ENCODE data around the gene UPF3A.
"Not testable (repeated sequence)": the region's sequence is repeated elsewhere in the genome, so short reads cannot be mapped to it uniquely, and the experiment has no call there.

Gene UPF3A

DNA sequence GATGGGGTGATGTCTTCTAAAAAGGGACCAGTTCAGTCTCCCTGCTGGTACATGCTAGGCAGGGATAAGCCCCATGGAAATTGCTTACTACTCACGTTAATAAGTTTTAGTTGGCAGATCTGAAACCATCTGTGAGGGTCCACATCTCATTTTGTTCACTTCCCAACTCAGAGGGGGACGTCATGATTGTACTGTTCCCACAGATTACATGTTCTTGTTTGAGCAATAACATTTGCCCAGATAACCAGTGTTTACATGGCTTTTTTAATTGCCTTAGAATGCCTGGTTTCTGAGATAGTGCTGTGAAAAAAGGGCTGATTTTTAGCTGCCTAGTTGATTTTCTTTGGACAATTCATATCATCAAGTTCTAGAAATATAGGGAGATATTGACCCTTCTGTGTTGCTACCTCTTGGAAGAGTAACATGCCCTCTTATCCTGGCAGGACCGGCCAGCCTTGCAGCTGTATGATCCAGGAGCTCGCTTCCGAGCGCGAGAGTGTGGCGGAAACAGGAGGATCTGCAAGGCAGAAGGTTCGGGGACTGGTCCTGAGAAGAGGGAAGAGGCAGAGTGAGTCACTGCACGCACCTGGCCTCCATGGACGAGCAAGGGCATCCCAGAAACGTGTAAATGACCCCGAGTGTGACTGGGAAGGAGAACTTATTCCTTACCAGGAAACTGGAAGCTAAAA lies 23.1 kb downstream of the UPF3A start:
- no peak for DNase-seq (ENCODE audit: low spot score)

DNA sequence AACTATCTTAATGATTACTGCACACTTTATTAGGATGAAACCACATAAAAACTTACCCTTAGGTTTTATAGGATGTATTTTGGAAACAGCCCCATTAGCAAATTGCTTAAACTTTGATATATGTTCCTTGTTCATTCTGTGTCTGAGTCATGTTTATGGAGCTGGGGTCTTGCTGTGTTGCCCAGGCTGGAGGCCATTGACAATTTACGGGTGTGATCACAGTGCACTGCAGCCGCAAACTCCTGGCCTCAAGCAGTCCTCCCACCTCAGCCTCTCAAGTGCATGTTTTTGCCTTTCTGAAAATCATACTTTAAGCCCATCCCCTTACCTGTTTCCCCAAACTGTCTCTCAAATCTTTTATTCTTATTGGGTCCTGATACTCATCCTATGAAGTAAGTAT lies 27.7 kb downstream of the UPF3A start:
- DNase-seq (ENCODE audit: low spot score) = no peak

DNA sequence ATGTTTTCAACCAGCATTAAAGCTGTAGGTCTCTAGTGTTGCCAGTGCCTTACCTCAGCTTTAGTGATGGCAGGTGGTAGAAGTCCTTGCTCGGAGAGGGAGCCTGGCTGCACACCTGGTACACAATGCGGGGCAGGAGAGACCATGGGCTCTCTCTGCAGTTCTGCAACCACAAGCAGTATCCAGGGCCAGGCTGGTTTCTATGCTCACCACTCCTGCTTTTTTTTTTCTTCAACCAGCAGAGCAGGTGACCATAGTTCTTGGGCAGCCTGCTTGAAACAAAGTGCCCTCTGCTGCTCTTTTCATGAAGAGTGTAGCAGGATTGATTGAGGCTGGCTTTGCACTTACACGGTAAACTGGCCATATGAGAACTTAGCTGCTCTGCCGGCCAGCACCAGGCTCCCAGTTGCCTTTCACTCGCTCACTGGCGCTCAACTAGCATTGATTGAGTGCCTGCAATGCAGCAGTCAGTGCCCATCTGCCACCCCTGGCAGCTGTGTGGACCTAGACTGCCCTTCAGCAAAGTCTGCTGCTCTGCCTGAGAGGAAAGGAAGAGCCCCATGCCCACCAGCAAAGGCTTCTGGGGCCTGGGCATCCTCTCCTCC lies 28.5 kb downstream of the UPF3A start:
- no peak for DNase-seq (ENCODE audit: low spot score)

DNA sequence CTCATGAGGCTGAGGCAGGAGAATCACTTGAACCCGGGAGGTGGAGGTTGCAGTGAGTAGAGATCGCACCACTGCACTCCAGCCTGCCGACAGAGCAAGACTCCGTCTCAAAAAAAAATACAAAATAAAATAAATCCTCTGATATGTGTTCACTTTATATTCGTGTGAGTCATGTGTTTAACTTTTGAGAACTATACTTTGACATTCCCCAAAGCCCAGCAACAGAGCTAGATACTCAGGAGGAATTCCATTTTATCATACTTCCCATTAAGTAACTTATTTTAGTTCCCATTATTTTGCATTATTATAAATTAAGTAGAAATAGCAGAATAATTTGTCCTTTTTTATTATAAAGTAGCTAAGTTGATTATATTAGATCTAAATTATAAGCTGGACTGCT lies 29.6 kb downstream of the UPF3A start:
- no peak for DNase-seq (ENCODE audit: low spot score)

DNA sequence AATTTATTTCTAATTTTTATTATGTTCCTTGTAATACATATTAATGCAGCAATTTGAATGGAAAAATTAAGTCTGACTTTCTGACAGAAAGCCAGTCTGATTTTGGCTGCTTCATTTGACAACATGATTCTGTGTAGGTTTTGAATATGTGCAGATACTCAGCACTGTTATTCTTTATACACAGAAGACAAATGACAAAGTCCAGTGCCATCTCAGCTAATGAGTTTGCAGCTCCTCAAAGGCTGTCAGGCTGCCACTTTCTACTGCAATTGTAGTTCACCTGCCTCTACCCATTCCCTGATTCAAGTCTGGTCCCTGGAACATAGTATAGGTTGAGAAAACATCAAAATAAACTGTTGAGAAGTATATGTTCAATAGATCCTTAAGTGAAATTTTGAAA lies 30.0 kb downstream of the UPF3A start:
- DNase-seq (ENCODE audit: low spot score) = no peak

DNA sequence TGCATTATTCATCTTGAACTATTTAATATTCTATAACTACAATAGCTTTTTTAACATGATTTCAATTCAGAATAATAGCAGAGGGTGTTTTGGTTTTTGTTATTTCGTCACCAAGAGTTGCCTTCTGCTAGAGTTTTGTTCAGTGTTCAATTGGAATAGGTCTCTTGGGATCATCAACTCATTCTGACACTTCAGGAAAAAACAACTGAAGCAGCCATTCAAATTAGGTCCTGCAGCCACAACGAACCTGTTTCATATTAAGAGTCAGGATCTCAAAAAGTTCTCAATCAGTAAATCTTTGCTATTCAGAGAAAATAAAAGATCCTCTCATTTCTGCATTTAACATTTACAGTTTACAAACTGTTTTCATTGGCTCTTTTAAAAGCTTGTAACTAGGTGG lies 30.5 kb downstream of the UPF3A start:
- no peak for DNase-seq (ENCODE audit: low spot score)

DNA sequence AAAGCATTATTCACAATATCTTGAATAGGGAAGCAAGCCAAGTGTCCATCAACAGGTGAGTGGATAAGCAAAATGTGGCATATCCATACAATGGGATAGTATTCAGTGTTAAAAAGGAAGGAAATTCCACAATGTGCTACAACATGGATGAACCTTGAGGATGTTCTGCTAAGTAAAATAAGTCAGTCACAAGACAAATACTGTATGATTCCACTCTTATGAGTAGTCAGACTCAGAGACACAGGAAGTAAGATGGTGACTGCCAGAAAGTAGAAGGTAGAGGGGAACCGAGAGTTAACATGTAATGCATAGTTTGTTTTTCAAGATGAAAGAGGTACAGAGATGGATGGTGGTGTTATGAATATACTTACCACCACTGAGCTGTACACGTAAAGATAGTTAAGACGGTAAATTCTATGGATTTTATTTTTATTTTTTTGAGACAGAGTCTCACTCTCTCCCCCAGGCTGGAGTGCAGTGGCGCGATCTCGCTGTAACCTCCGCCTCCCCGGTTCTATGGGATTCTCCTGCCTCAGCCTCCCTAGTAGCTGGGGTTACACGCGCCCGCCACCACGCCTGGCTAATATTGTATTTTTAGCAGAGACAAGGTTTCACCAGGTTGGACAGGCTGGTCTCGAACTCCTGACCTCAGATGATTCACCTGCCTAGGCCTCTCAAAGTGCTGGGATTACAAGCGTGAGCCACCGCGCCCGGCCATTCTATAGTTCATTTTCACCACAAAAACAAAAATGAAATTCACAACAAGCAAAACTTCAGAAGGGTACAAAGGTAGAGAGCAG lies 31.9 kb downstream of the UPF3A start:
- DNase-seq (ENCODE audit: low spot score) = no peak

DNA sequence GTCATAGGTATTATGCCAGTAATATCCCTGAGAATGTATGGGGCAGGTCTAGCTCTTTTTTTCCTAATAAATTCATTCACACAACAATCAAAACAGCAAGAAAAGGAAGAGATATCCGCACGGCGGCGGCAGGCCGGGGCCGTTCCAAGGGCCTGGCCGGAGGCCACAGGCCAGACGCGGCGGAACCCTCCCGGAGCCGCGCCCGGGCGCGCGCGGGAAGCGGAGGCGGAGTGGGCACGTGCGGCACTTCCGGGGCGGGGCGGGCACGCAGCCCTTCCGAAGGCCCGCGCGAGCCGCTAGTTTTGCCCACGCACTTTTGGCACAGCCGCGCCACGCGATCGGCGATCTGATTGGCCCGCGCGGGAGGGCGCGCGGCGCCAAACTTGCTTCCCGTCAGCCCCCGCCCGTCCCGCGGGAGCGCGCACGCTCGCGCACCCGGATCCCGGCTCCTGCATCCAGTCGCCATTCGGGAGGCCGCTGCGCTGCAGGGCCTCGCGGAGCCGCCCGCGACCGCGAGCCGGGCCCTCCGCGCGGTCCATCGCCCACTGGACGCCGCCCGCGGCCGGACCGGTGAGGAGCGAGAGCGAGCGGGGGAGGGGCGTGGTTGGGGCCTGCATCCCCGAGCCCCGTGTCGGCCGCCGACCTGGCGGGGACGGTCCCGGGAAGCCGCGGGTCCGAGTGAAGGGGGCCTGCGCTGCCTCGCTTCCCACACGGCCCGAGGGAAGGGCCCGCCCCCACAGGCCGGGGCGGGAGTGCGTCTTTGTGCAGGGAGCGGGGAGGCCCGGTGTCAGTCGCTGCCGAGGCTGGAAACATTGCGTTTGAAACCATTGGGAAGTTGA lies 32.9 kb downstream of the UPF3A start, which contains the start of gene CHAMP1:
CHAMP1 (plus strand) TSS at position 430 of the 839 bp plus-strand sequence. CDS start 9,340 bp downstream, outside the sequence.
- DNase-seq (ENCODE audit: low spot score) = peak; percentile 94

DNA sequence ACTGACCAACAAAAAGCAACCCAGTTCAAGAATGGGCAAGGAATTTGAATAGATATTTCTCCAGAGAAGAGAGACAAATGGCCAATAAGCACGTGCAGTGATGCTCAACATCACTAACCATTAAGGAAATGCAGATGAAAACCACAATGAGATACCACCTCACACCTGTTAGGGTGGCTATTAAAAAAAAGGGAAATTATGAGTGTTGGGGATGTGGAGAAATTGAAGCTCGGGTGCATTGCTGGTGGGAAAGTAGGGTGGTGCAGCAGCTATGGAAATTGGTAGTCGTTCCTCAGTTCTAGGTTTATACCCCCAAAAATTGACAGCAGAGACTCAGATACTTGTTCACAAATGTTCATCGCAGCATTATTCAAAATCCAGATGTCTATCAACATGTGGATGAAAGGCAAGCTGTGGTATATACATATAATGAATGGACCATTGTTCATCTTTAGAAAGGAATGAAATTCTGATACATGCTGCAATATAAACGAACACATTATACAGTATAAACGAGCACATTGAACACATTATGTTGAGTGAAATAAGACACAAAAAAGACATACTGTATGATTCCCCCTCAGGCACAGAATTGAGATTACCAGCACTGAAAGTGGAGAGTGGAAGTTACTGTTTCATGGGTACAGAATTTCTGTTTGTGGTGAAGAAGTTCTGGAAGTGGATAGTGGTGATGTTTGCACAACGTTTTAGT lies 33.8 kb downstream of the UPF3A start:
- DNase-seq (ENCODE audit: low spot score) = no peak

DNA sequence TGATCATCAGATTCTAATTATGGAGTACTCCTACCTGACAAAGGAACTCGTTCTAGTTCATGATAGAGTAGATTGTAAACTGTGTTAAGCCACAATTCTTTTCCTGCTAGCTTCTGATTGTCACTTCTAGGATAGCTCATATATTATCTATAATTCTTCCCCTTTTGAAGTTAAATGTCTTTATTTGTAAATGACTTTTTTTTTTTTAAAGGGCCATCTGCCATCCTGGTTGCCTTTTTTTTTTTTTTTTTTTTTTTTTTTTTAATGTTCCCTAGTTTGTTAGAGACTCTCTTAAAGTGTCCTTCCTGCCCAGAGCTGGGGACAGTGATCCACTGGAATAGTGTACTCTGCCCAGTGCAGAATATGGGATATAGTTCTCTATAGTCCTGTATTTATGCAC lies 37.2 kb downstream of the UPF3A start:
- DNase-seq (ENCODE audit: low spot score) = no peak

DNA sequence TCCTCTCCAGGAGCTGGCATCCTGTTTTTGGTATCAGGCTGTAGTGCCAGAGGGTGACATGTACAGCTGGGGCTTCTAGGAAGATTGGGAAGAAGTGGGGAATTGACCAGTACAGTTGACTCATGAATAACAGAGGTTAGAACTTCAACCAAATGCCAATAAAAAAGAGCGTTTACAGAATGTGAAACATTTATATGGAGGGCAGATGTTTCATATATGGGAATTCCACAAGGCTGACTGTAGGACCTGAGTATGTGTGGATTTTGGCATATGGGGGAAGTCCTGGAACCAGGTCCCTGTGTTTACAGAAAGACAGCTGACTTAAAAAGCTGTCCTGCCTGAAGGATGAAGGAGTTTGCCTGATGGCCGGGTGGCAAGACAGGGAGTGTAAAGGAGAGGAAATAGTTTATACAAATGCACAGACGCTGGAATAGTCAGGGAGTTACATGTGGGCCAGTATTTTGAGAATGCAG lies 38.1 kb downstream of the UPF3A start:
- no peak for DNase-seq (ENCODE audit: low spot score)

DNA sequence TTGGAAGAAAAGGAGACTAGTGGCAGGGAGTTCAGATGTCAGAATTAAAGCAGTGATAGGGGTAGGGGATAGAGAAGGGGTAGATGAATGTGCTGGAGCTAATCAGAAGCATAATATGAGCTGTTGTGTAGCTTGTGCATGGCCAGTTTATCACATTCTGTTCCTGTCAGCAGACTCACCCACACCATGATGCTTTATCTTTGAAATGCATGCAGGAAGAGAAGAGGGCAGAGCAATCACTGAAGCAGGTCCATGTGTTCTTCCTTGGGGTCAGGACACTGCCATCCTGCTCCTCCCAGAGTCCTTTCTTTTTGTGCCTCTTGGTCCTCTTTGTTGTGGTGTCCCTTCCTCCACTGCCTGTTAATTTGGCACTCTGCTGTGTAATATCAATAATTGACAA lies 38.7 kb downstream of the UPF3A start:
- no peak for DNase-seq (ENCODE audit: low spot score)

DNA sequence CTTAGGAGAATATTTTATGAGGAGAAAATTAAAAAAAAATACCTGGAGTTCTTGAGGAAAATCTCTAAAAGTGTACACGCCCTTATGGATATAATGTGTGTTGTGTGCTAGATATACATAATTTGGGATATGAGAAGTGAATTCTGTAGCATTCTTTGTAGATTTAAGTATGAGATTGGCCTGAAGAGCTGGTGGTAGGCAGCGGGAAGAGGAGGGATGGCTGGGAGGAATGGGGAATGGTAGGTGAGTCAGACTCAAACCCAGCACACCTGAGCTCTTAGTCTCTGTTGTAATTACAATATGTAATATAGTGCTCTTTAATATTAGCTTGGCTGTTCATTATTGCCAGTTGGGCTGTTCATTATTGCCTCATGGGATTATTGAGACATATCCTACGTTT lies 39.9 kb downstream of the UPF3A start:
- no peak for DNase-seq (ENCODE audit: low spot score)

DNA sequence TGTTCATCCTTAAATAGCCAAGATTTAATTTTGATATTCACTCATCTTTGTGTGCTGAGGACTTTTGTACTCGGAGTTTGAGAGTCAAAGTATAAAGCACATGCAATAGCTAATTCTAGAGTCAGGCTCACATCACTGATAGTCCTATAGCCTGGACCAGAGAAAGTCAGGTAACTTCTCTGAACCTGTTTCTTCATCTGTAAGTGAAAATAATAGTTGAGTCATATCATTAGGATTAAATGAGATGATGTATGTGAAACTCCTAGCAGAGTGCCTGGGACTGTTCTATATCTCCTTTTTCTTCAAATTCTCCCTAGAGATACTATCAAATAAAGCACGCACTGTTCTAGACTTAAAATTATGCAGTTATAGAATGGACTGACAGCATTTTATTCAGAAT lies 41.9 kb downstream of the UPF3A start:
- DNase-seq (ENCODE audit: low spot score) = no peak

DNA sequence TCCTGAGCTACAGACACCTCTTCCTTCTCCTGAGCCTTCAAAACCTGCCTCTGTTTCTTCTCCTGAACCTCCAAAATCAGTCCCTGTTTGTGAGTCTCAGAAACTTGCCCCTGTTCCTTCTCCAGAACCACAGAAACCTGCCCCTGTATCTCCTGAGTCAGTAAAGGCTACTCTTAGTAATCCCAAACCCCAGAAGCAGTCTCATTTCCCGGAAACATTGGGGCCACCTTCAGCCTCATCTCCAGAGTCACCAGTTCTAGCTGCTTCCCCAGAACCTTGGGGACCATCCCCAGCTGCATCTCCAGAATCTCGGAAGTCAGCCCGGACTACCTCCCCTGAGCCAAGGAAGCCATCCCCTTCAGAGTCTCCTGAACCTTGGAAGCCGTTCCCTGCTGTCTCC lies 42.9 kb downstream of the UPF3A start:
- DNase-seq (ENCODE audit: low spot score) = no peak

DNA sequence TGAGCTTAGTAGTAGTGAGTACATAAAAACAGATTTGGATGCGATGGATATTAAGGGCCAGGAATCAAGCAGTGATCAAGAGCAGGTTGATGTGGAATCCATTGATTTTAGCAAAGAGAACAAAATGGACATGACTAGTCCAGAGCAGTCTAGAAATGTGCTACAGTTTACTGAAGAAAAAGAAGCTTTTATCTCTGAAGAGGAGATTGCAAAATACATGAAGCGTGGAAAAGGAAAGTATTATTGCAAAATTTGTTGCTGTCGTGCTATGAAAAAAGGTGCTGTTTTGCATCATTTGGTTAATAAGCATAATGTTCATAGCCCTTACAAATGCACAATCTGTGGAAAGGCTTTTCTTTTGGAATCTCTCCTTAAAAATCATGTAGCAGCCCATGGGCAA lies 44.3 kb downstream of the UPF3A start:
- DNase-seq (ENCODE audit: low spot score) = no peak

DNA sequence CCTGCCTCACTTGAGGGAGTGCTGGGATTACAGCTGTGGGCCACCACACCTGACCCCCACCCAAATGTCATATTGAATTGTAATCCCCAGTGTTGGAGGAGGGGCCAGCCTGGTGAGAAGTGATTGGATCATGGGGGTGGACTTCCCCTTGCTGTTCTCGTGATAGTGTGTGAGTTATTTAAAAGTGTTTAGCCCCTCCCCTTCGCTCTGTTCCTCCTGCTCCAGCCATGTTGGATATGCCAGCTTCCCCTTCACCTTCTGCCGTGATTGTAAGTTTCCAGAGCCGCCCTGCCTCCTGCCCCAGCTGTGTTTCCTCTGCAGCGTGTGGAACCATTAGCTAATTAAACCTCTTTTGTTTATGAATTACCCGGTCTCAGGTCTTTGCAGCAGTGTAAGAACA lies 46.6 kb downstream of the UPF3A start:
- no peak for DNase-seq (ENCODE audit: low spot score)

DNA sequence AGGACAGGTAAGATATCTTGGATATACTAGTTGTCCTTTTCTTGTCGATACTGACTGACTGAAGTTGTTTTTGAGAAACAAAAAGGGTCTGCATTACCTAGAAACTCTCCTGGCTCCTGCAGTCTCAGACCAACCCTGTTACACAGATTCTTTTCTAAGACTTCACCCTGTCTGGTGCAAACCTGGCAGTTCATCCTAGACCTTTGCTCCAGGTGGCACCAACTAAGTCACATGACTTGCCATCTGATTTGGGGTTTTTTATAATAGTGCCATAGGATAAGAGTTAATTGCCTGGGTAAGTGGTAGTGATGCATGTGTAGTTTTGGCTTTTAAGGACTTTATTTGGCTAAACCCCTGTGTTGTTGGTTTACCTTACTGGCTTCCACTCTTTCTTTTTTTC lies 47.2 kb downstream of the UPF3A start:
- no peak for DNase-seq (ENCODE audit: low spot score)

DNA sequence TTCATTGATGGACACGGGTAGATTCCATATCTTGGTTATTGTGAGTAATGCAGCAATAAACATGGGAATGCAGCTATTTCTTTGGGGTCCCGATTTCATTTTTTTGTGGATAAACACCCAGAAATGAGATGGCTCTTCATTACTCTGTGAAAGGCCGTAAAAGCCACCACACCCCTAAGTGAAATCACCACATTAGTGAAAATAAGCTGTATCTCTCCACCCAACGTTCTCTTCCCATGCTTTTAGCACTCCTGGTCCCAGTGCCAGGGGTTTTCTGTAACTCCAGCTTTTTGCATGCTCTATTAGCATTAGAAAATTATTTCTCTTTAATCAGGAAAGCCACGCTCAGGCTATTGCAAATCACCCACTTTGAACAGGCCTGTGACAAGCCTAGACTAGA lies 48.7 kb downstream of the UPF3A start:
- no peak for DNase-seq (ENCODE audit: low spot score)

DNA sequence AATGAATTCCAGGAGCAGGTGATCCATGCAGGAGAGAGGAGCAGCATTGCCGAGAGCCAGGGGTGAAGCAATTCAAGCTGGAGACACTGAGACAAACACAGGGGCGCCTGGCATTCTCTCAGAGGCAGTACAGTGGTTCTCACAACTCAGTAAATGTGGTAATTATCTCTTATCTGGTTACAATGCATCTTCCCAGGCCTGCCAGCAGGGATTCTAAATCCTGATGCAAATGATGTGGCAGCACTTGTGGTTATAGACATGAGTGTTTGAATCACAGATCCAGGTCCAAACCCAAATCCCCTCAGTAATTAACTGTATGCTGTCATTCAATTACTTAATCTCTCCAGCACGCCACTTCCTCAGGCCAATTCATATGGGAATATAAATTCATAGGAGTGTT lies 52.5 kb downstream of the UPF3A start:
- DNase-seq (ENCODE audit: low spot score) = not testable (repeated sequence)

DNA sequence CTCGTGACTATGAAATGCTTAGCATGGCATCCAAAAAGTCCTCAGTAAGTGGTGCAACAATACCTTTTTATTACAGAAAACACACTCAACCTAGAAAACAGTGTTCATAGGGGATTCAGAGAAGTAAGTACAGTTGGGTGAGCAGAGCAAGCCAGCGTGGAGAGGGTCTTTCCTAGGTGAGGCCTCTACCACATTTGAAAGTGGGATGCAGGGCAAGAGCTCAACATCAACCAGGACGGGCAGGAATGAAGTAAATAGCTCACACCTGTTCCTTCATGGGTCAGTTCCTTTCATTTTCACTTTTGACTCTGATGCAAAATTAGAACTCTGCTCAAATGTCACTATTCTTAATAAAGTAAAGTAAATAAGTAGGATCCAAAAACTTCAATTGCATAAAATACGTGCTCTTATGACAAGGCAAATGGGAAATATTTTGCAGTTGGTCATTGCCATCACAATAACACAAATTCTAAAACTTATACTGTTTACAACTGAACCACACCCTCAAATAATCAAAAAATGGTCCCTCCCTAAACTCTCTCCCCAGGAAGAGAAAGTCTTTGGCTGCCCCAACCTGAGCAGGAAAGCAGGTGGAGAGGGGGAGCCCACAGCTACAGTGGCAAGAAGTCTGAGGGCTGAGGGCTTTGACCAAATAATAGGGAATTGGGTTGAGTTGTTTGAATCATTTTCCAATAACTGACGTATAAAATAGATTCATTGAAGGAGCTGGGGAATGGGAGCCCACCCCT lies 53.1 kb downstream of the UPF3A start:
- DNase-seq (ENCODE audit: low spot score) = no peak
